NCI-H1417 treated with DMSO at 0.1 percent for 48 hours (cell line): ENCODE data around the gene ZFP1.
"Not testable (repeated sequence)": the region's sequence is repeated elsewhere in the genome, so short reads cannot be mapped to it uniquely, and the experiment has no call there.

Experiments
- DNase-seq: peaks from one replicate; lab custom pipeline; 2025; lab: John Stamatoyannopoulos, UW

ZFP1 gene

DNA sequence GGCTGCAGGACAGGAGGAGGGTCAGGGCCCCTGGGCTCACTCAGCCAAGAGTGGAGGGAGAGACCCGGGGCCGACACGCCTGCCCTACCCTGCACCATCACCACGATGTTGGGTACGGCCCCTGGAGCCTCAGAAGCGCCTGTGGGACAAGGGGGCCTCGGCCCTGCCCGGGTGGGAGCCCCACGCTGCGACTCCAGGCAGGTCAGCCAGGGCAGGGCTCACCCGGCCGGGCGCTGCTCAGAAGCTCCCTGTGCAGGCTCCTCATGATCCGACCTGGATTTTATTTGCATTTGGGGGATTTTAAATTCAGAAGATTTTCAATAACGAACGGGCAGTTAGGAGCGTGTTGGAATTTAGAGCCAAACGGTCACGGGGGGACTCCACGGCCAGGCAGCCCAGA, 56.6 kb downstream of the ZFP1 start:
- DNase-seq: not testable (repeated sequence)

- not testable (repeated sequence) for DNase-seq
These were observed 57.1 kb downstream of the ZFP1 start for GRCh38 chr16:75205438-75205837.

DNA sequence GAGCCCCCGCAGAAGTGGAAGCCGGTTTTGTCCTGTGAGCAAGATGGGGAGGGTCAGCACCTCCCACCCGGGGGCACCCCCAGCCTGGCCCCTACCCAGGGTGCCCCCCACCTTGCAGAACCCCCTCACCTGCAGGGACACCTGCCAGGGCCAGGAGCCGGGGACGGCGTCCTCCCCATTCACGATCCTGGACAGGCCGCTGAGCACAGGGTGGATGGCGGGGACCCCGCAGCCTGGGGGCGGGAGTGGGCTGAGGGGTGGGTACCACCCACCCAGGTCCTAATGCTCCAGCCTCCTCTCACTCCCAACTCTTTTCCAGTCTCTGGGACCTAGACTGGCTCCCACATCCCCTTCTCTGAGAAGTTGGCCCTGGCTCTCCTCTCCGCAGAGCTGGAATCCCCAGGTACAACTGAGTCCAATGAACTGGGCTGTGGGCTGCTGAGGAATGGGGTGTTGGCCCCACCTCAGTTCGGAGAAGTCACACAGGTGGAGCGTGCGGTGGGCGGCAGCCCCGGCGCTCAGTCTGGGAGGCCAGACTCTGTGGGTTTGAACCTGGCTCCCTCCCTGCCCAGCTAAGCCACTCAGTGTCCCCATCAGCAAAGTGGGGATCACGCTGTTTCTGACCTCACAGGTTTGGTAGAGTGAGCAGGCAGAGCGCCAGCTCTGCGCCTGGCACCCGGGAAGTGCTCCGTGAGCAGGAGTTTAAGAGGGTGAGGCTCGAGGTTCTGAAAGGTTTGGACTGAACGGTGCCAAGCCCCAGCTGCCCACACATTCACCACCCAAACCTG, 57.8 kb downstream of the ZFP1 start:
- not testable (repeated sequence) for DNase-seq

DNA sequence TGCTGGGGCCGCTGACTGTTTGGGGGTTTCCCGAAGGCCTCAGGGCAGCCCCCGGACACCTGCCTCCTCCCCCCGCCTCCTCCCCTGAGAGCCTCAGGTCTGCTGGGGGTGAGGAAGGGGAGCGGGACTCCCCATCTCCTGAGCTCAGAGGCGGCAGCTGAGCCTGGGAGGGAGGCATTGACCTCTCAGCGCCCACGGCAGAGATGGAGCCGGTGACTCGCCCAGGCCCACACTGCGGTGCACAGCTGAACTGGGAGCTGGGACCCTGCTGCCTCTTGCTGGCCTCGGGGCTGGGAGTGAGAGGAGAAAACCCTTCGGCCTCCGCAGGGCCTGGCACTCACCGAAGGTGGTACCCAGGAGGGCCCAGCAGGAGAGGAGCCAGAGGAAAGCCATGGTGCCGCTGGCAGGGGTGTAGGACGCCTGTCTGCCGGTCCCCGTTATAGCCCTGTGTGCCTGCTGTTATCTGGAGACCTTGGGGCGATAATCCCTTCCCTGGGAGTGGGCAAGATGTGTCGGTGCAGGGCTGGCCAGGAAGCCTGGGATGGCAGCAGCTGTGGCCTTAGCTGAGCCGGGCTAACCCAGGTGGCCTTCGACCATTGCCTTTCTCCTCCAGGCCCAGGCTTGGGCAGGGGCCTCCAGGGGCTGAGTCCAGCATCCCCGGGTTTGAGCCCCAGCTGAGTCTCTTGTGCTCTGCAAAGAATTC, 58.6 kb downstream of the ZFP1 start, which contains the start of gene CTRB2:
Gene CTRB2 (minus strand): TSS at position 413 of the 703 bp plus-strand sequence. CDS start 20 bp downstream, at position 393.
- DNase-seq: no peak

DNA sequence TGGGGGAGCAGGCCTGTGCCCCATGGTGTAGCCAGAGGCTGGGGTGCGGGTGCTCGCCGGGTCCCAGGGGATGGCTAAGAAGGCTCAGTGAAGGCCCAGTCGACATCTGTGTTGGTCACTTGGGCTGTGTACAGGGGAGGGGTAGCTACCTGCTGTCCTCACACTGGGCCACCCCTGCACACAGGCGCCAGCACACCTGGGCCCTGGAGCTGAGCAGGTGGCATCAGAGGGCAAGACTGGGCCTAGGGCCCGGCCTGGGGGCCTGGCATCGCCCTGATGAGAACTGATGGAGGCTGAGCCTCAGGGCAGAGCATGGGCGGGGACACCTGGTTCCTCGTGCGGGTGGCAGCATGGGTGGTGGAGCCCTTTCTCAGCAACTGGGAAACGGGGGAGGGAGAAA, 59.5 kb downstream of the ZFP1 start:
- no peak for DNase-seq

DNA sequence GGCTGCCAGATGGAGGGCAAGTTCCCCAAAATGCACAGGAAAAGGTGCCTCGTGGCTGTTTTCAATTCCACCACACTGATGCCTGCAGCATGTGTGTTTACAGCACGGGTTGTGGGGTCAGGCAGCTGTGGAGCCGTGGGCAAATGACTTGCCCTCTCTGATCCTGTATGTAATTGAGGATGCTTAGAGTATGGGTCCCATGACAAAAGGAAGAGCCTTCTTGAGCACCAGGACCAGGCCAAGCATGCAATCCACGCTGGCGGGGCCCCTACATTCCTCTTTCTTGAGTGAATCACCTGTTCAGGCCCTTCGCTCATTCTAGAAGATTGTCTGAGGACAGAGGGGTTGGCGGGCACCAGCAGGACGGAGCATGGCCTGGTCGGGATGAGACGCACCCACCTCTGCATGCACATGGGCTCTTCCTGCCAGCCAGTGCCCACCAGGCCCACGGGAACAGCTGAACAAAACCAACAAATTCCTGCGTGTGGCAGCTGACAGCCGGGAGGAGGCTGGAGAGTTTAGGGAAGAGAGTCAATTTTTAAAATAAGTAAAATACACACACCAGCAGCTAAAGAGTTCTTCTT, 60.0 kb downstream of the ZFP1 start:
- no peak for DNase-seq

- DNase-seq: no peak
These were observed 60.7 kb downstream of the ZFP1 start for GRCh38 chr16:75208861-75209505.

- DNase-seq: not testable (repeated sequence)
These were observed 61.2 kb downstream of the ZFP1 start for GRCh38 chr16:75209514-75209913.

DNA sequence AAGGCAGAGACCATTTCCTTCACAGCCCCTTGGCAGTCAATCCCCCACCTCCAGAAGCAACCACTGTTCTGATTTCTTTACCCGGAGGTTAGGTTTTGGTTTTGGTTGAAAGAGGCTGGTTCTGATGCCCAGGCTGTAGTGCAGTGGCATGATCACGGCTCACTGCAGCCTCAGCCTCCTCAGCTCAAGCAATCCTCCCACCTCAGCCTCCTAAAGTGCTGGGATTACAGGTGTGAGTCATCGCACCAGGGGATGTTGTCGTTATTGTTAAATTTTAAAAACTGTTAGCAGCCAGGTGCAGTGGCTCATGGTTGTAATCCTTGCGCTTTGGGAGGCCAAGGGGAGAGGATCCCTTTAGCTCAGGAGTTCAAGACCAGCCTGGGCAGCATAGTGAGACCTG, 61.6 kb downstream of the ZFP1 start:
- no peak for DNase-seq

GRCh38 chr16:75211286-75211685, 63.0 kb downstream of the ZFP1 start:
- not testable (repeated sequence) for DNase-seq

DNA sequence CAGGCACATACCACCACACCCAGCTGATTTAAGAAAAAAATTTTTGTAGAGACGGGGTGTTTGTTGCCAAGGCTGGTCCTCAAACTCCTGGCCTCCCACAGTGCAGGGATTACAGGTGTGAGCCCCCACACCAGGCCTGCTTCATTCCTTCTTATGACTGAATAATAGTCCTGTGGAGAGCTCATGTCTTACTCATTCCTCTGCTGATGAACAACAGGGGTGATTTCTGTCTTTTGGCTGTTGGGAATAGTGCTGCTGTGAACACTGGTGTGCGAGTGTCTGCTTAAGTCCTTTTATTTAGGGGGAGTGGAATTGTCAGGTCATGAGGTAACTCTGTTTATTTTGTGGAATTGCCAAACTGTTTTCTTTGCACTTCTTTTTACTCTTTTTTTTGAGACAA, 67.8 kb downstream of the ZFP1 start:
- no peak for DNase-seq

GRCh38 chr16:75216576-75216975, 68.3 kb downstream of the ZFP1 start:
- no peak for DNase-seq

DNA sequence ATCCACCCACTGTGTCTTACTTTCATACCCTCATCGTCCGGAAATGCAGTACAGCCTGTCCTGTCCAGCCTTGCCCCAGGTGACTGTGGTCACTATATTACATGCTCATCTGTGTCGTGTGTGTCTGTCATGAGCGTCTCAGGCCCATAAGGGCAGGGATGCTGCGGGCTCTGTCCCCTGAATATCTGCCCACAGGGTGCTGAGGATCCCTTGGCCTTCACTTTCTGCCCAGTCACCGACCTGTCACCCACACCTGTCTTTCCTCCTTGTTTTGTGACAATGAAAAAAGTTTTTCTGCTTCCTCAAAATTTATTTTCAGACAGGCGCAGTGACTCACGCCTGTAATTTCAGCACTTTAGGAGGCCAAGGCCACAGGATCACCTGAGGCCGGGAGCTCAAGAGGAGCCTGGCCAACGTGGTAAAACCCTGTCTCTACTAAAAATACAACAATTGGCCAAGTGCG, 69.1 kb downstream of the ZFP1 start:
- no peak for DNase-seq

DNA sequence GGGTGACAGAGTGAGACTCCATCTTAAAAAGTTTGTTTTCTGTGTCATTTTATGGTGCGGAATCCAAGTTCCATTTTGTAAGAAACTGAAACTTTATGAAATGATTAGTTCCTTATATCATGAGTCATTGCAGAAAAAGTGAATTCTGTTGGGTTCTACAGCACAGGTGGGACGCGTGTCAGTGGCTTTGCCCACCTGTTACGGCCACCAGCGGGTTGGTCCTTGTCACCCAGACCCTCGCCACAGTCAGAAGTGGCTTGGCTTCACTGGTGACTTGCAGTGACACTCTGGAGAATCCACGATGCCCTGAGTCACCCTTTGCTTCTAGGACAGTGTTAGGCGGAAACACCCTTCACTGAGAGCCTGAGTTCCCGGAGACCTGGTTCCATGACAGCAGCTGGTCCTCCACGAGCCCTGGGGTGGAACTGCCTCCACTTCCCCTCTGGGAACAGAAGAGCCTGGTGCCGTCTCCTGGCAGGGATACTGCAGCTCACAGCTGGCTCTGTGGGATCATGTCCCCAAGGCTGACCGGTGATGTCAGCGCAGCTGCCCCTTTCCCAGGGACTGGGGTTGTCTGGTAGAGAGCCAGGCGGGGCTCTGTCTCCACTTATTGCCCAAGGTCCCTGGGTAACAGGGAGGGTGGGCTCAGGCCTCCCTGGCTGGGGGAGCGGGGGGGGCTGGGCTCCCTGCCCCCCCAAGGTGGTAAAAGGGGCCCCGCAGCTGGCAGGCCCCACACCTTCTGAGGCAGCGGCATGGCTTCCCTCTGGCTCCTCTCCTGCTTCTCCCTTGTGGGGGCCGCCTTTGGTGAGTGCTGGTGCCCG, 70.1 kb downstream of the ZFP1 start, which contains the start of gene CTRB1:
Gene CTRB1 (plus strand): TSS at position 733 of the 821 bp plus-strand sequence. CDS start 20 bp downstream, at position 753.
- no peak for DNase-seq

- DNase-seq: no peak
These were observed 70.8 kb downstream of the ZFP1 start for GRCh38 chr16:75219088-75219487.

- no peak for DNase-seq
These were observed 71.5 kb downstream of the ZFP1 start for GRCh38 chr16:75219838-75220237.
